Measurements from ENCODE around the gene TOP3A.

The TOP3A gene

DNA sequence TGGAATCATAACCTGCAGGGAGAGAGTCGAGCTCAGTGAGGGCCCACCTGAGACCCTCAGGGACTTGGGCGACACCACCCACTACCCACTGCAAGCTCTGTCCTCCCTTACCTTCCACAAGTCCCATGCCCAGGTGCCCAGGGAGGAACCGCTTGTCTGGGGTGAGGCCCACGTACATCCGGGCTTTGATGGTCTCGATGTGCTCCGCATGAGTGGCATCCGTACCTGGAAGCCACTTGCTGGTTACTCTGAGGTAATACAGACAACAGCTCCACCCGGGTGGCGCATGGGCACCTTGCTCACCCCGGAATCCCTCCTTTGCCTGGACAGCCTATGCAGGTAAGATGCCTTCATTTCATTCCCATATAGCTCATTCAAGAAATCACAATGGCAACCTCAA is 29.5 kb downstream of the TOP3A start:
- DNase-seq: no peak
- intact Hi-C loops (cut with DNase I): no loop called here

DNA sequence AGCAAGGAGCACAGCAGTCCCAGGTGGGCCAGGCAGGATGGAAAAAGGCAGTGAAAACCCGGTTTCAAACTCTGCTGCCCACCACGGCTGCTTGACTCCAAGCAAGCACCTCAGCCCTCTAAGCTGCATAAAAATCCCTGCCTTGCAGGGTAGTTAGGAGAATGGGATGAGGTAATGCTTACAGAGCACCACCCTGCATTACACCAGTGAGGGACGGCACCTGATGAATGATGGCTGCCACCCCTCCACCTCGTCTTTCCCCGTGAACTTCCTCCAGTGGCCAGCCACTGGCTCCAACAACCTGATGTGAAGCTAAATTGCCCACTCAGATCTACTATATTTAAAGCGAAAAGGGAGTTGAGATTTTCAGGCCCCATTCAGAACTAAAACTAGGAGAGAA is 33.0 kb downstream of the TOP3A start:
- intact Hi-C loops (cut with DNase I): no loop called here
- DNase-seq: no peak

DNA sequence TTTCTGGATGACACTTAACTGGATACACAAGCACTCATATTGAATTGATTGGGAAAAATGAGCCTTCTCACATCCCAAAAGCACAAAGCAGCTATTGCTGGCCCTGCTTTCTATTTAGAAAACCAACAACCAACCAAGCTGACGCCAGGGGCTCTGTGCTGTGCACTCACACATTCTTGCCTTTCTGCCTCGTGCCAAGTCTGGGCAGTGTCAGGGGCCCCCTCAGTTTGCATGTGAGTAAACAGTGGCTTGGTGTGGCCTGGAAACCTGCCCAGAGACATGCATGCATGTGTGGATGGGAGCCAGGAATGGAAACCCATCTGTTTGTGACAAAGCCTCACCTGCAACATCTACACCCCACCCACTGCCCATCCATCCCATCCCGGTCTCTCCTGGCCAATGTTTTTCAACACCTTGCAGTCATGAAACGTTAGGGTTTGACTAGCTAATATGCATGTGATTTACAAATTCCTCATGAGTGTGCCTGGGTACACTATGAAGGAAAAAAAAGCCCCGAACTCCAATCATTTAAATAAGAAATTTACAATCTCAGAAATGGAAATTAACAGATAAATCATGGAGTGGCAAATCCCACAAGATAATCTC is 33.9 kb downstream of the TOP3A start:
- no peak for DNase-seq
- intact Hi-C loops (cut with DNase I): no loop called here

DNA sequence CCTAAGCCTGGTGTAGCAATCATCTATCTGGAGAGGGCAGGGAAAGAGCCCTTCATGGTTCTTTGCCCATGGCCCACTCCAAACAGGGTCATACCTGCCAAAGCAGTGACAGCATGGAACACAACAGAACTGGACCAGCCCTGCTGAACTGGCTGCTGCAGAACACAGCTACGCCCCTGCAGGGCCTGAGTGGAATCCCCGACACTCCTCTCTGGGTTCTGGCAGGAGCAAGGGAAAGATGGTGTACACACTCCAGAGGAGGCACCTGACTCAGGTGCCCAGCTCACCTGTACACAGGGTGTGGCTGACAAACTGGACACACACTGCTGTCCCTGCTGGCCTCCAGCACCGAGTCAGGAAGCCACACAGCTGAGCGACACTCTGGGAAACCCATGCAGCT is 34.5 kb downstream of the TOP3A start:
- intact Hi-C loops (cut with DNase I): no loop called here
- DNase-seq: no peak

DNA sequence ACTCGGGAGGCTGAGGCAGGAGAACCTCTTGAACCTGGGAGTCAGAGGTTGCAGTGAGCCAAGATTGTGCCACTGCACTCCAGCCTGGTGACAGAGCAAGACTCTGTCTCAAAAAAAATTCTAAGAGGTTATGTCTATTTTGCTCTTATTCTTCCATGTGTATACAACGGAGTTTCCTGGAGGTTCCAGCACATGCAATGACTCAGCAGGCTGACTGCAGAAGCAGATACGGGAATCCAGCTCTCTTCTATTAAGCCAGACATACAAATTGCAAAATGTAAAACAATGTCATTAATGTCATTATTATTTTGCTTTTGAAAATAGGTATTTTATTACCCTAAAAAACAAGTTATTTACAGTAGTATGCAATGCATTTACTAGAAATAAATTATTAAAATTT is 35.9 kb downstream of the TOP3A start:
- intact Hi-C loops (cut with DNase I): no loop called here
- peak in 2 of 42 donors; percentile 20 to 21 for DNase-seq

DNA sequence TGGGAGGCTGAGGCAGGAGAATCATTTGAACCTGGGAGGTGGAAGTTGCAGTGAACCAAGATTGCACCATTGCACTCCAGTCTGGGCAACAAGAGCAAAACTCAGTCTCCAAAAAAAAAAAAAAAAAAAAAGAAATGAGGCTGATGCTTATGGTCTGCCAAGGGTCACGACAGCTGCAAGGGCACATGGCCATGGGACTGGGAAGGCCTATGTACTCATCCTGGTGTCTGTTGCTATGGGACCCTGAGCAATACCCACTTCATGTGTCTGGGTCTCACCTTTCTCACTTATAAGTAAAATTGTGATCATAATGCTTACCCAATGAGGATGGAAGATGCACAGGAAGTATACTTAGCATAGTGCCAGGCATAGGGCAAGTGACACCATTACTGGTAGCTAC is 37.7 kb downstream of the TOP3A start:
- no peak for DNase-seq
- intact Hi-C loops (cut with DNase I): no loop called here

DNA sequence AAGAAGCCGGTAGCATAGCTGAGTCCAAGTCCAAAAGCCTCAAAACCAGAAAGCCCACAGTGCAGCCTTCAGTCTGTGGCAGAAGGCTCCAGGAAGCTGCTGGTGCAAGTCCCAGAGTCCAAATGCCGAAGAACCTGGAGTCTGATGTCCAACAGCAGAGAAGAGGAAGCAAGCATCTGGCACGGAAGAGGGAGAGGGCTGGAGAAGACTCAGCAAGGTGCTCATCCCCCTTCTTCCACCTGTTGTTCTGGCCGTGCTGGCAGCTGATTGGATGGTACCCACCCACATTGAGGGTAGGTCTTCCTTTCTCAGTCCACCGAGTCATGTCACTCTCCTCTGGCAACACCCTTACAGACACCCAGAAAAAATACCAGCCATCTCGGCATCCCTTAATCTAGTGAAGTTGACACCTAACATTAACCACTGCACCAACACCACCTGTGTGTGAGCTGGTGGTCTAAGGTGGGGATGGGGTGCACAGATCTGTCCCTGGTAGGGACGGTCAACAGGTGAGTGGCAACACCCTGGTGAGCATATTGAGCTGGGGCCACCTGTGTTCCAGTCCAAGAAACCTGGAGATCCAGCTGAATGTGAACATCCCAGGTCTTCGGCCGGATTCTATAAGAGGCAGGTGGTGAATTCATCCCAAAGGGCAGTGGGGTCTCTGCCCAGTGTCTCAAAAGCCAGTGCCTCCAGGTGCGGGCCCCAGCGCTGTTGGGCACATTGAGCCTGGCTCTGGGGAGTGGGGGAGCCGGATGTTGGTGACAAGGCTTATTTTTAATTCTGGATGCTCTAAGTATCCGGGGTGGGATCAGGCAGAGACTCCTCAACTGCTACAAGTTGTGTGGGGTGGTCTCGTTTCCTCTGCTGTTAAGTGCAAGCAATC is 44.5 kb downstream of the TOP3A start:
- no peak for DNase-seq
- intact Hi-C loops (cut with DNase I): no loop called here

DNA sequence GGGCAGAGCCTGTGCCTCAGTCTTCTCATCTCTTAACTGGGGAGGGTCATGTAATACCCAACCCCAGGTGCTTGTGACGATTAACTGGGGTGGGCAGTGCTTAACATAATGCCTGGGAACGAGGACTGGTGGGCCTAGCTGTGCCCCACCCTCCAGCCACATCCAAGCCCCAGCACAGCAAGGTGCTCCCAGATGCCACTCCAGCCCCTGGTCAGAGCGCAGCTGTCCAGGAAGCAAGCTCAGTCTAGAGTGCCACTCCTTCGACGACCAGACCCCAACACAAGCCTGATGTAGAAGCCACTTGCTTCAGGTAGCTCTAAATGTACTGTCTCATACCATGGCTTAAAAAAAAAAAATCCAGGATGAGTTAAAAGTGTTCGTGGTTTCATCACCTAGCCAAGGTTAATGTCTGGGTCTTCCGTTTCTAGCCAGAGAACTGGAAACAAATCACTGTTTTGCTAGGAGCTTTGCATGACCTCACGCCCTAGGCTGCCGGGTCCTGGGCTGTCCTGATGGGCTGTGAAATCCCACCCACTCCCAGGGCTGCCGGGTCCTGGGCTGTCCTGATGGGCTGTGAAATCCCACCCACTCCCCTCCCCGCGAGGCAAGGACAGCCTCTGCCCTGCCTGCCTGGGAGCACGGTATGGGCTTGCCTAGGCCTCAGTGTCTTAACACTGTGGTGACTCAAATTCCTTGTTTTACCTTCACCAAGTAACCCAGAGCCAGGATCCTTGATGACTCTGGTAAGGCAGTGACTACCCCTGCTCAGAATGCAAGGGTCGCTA is 46.7 kb downstream of the TOP3A start:
- intact Hi-C loops (cut with DNase I): no loop called here
- DNase-seq: no peak

DNA sequence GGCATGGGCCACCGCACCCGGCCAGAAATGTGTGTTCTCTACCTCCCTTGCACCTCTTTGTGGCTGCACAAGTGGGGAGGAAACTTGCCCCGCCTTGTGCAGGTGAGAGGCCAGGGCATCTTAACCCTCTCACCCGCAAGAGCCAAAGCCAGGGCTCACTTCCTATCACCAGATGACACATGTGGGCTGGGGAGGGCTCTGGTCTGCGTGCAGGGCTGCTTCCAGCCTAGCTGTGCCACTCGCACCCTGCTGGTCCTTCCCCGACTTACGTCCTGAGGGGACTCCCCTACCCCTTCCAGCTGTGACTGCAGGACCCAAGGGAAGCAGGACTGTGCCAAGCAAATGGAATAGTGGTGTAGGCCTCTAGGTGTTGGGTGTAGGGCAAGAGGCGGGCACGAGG is 47.4 kb downstream of the TOP3A start:
- no peak for DNase-seq
- intact Hi-C loops (cut with DNase I): no loop called here

DNA sequence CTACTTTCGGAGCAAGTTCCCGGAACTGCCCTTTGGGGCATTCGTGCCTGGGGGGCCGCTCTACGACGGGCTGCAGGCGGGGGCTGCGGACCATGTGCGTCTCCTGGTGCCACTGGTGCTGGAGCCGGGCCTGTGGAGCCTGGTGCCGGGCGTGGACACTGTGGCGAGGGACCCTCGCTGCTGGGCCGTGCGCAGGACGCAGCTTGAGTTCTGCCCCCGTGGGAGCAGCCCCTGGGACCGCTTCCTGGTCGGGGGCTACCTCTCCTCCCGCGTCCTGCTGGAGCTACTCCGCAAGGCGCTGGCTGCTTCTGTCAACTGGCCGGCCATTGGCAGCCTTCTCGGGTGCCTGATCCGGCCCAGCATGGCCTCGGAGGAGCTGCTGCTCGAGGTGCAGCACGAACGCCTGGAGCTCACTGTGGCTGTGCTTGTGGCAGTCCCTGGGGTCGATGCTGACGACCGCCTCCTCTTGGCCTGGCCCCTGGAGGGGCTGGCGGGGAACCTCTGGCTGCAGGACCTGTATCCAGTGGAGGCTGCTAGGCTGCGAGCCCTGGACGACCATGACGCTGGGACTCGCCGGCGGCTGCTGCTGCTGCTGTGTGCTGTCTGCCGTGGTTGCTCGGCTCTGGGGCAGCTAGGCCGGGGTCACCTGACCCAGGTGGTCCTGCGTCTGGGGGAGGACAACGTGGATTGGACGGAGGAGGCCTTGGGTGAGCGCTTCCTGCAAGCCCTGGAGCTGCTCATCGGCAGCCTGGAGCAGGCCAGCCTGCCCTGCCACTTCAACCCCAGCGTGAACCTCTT is 50.7 kb downstream of the TOP3A start:
- intact Hi-C loops (cut with DNase I): no loop called here
- no peak for DNase-seq

DNA sequence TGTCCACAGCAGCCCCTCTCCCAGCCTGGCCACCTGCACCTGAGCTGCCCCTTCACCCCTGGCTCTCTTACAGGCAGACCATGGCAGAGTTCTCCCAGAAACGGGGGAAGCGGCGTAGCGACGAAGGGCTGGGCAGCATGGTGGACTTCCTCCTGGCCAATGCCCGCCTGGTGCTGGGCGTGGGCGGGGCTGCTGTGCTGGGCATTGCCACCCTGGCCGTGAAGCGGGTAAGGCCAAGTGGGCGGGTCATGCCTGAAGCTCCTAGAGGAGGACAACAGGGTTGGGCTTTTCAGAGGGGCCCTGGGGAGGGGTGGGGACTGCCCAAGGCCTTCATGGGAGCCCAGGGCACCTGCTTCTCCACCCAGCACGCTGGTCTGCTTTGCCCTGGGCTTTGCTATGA is 52.2 kb downstream of the TOP3A start:
- intact Hi-C loops (cut with DNase I): no loop called here
- DNase-seq: no peak

DNA sequence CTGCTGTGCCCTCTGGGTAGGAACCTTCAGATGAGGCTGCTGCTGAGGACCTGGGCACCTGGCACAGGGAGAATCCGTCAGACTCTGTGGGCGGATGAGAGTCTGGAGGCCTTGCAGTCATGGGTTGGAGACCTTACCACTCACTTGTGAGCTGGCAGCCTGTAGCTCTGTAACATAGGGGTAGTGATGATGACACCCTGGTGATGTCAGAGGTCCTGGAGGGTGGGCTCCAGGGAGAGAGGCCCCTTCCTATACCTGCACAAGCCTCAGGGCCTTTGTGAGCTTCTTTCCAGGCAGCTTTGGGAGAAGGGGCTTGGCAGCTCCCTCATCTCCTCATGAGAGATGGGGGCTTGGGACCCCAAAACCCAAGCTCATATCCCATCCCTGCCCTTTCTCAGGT is 52.7 kb downstream of the TOP3A start:
- DNase-seq: no peak
- intact Hi-C loops (cut with DNase I): no loop called here

DNA sequence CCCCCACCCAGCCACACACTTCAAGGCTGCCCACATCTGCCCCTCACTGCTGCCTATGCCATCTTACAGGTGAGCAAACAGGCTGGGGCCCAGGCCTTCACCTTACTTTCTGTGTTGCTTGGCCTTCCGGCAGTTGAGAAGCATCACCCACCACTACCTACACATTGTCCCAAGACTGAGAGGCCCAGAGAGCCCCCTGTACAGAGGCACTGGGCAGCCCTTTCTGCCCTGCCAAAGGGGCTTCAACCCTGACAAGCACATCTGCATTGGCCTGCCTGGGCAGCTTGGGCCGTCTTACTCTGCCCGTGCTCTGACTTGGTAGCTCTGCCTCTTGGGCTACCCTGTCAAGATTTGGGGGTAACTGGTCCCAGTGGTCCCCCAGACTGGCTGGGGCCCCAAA is 53.1 kb downstream of the TOP3A start:
- DNase-seq: no peak
- intact Hi-C loops (cut with DNase I): no loop called here

DNA sequence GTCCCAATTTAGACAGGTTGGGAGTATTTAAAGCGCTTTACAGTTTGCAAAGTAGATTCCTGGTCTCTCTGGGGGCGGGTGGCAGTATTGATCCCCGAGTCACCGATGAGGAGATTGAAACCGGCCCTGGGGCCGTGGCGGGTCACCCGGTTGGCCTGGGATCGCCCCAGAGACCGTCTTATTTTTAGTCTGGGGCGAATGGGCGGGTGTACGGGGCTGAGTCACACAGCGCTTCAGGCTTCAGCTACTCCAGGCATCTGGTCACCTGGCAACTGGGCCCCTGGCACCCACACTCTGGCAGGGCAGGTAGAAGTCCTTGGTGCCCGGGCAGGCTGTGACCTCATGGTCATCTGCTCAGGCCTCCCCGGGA is 53.7 kb downstream of the TOP3A start:
- DNase-seq: peak in 24 of 42 donors; percentile 14 to 76 (median 38)
- intact Hi-C loops (cut with DNase I): no loop called here

DNA sequence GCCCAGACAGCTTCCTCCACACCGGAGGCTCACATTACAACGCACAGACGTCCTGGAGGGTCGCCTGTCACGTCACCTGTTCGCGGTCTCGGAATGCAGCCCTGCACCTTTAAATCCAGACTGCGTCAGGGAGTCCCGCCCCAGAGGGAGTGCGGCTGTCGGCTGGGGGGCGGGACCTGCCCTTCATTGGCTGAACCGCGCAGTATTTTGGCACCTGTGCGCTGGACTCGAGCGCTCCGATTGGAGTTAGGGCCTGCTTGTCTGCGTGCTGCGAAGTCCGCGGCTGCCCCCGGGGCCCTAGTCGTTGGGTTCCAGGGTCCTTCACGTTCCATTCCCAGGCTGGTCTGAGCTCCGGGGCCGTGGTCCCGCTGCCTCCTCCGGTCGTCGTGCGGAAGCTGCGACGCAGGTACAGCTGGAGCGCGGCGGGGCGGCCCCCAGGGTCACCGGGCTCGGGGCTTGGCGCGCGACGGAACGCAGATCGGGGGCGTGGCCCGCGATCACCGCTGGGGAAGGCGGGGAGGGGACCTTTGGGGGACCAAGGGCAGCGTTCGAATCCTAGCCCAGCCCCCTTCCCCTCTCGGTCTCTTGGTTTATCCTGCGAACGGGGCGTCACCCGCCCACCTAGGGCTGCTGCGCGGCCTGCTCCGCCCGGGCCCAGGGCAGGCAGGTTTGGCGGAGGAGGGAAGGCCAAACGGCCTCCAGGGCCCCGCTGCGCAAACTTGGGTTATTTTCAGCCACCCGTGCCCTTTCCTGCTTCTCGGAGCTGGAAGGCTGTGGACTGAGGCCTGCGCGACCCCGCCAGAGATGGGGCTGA is 54.3 kb downstream of the TOP3A start, which contains the start of gene MIEF2:
Gene MIEF2, plus strand, starts transcription at position 331 of the 814 bp plus-strand sequence. CDS start 2,059 bp downstream, outside the sequence.
- peak; percentile 92 to 99 (median 97) for DNase-seq
- intact Hi-C loops (cut with DNase I): no loop called here

DNA sequence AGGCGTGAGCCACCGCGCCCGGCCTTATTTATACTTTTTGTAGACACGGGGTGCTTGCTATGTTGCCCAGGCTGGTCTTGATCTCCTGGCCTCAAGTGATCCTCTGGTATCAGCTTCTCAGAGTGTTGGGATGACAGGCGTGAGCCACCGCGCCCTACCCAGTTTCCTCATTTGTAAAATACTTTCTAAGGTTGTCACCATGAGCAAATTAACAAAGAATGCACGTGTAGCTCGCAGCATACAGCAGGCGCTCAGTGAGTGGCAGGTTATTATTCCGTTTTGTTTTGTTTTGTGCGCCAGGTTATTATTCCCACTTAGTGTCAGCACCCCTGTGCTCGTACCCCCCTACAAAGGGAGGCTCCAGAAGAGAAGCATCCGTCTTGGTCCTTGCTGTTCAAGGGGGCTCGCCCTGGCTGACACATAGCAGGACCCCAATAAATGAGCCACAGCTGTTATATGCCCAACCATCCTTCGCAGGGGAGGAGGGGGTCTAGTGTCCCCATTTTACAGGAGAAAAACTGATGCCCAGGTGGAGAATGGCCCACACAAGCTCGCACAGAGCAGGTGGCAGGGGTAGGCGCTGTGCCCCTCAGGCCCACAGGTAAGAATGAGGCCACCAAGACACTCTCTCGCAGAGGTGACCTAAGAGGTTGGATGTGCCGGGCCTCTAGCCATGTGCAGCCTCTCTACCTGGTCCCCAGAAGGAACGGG is 55.0 kb downstream of the TOP3A start:
- intact Hi-C loops (cut with DNase I): loop anchor here (10.0 kb wide), 1 partner anchor 55 kb away; the partner anchor contains the start of genes SMCR8 and TOP3A
- no peak for DNase-seq

DNA sequence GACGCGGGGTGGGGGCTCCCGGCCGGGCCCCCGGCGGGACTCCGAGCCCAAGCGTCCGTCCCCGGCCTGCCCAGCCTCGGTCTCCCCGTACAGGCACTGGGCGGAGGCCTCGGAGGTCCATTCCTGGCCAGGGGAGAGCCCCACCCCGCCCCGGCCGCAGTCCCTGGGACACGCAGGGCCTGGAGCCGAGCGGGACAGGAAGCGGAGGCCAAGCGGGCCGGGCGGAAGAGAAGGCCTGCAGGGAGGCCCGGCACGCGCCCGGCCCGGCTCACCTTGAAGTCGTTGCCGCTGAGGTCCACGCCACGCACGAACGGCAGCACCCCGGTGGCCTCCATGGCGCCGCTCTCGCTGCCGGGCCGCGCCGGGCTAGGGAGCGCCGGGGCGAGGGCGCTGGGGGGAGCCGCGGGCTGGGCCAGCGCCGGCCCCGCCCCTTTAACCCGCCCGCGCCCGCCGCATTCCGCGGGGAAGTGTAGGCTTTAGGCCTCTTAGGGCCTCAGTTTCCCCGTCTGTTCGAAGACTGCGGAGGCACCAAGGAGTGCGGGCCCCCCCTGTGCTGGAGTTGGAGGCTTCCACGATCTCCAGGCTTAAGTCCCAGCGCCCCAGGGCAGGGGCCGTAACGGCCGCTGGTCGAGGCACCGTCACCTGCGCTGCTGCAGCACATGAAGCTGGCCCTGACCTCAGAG is 56.3 kb downstream of the TOP3A start, which contains the start of gene FLII:
Gene FLII, minus strand, starts transcription at position 383 of the 683 bp plus-strand sequence. Its CDS starts 48 bp downstream, at position 335.
- peak in 40 of 42 donors; percentile 52 to 87 (median 76) for DNase-seq
- intact Hi-C loops (cut with DNase I): loop anchor here (10.0 kb wide), 1 partner anchor 56 kb away; the partner anchor contains the start of genes SMCR8 and TOP3A

All from head of caudate nucleus (tissue), 42 donors.